ENCODE results near the gene EXTL2. TPM values are rescaled to one million over a fixed set of nuclear protein-coding genes. Genes with fewer than 3 reads are reported as not detected.

EXTL2 gene
- total RNA-seq, 1 experiment from 2014 or later: 37.9 TPM

- no peak overlapping the region for H2BK5ac ChIP-seq (ENCODE audit: insufficient read length, low read length)
- Mint-ChIP-seq H3K27ac (0 out of 7 replicates have a peak overlapping the region, but pooled peaks of 1 of the 3 experiments have one; percentile 17), H3K36me3 (ENCODE audit: insufficient read depth in 1 of 3, low read depth in 3 of 3) (peaks cover 43 to 50% (median 45%) of the 10 kb centered on the region in 3 experiments), H3K4me3 (no peak overlapping the region), H3K27me3 (ENCODE audit: low read depth) (no peaks in the 10 kb centered on the region), H3K9me3 (peaks cover 4 to 6% of the 10 kb centered on the region in 2 experiments; a peak in 3 of 5 replicates), H3K4me1 (no peaks in the 10 kb centered on the region; a peak in 1 of 4 replicates)
- no CpG with 5 or more reads among the region's 9 CpGs for WGBS (ENCODE audit: extremely low coverage, insufficient read length, low lambda C conversion rate)
- H3K56ac ChIP-seq (ENCODE audit: insufficient read length, low read depth, low read length): no peak overlapping the region
- no peaks in the 10 kb centered on the region for H3K9me3 ChIP-seq (ENCODE audit: control insufficient read depth, low read depth, low read length)
- no peak overlapping the region for H2BK120ac ChIP-seq (ENCODE audit: low read depth, low read length, poor library complexity, severe bottlenecking)
- H3K14ac ChIP-seq (ENCODE audit: insufficient read depth, low read length): no peak overlapping the region
- no peak overlapping the region for H2BK12ac ChIP-seq (ENCODE audit: insufficient read length, low read depth, low read length)
- H3K9ac ChIP-seq (ENCODE audit: extremely low read depth, insufficient read length, low read length): no peak overlapping the region
- H4K8ac ChIP-seq (replicated peaks; ENCODE audit: insufficient read length, low read depth, low read length): no peak overlapping the region
- H3K27me3 ChIP-seq (ENCODE audit: insufficient read depth, low read length): no peaks in the 10 kb centered on the region
- H3K79me1 ChIP-seq (ENCODE audit: insufficient read depth, low read depth, low read length, poor library complexity, severe bottlenecking): no peaks in the 10 kb centered on the region
- no peak overlapping the region for H4K91ac ChIP-seq (ENCODE audit: insufficient read length, low read depth, low read length)
- TF ChIP-seq, protein P1, sequence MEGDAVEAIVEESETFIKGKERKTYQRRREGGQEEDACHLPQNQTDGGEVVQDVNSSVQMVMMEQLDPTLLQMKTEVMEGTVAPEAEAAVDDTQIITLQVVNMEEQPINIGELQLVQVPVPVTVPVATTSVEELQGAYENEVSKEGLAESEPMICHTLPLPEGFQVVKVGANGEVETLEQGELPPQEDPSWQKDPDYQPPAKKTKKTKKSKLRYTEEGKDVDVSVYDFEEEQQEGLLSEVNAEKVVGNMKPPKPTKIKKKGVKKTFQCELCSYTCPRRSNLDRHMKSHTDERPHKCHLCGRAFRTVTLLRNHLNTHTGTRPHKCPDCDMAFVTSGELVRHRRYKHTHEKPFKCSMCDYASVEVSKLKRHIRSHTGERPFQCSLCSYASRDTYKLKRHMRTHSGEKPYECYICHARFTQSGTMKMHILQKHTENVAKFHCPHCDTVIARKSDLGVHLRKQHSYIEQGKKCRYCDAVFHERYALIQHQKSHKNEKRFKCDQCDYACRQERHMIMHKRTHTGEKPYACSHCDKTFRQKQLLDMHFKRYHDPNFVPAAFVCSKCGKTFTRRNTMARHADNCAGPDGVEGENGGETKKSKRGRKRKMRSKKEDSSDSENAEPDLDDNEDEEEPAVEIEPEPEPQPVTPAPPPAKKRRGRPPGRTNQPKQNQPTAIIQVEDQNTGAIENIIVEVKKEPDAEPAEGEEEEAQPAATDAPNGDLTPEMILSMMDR (conservative IDR thresholded peaks at IDR 0.05): no peak
- no peak overlapping the region for H2AK5ac ChIP-seq (ENCODE audit: insufficient read length, low read length)
- no peak overlapping the region for H2AFZ ChIP-seq (ENCODE audit: low read length)
- no peak overlapping the region for H2BK15ac ChIP-seq (ENCODE audit: low read depth, low read length)
- no peak overlapping the region for H3K23ac ChIP-seq (ENCODE audit: insufficient read length, low read depth, low read length)
- H3K18ac ChIP-seq (ENCODE audit: insufficient read length, low read depth, low read length): no peak overlapping the region
- no peak for DNase-seq
- no peak overlapping the region for H2BK20ac ChIP-seq (ENCODE audit: low read depth, low read length, poor library complexity, severe bottlenecking)
- H3K4ac ChIP-seq (ENCODE audit: low read depth, low read length): no peak overlapping the region
- H4K5ac ChIP-seq (ENCODE audit: insufficient read length, low read depth, low read length): no peak overlapping the region
- no peak overlapping the region for H3T11ph ChIP-seq (ENCODE audit: low read length)
- H3K4me2 ChIP-seq (ENCODE audit: insufficient read depth, insufficient read length, low read length): no peak overlapping the region
- H3K79me2 ChIP-seq (ENCODE audit: insufficient read depth, low read length): no peaks in the 10 kb centered on the region
- no peaks in the 10 kb centered on the region for H4K20me1 ChIP-seq (ENCODE audit: control insufficient read depth, insufficient read depth, insufficient read length)
- no peak overlapping the region for H3K27ac ChIP-seq (ENCODE audit: insufficient read length, low read depth, low read length)
- H3K23me2 ChIP-seq (ENCODE audit: insufficient read length, low read depth, low read length, poor library complexity, severe bottlenecking): no peaks in the 10 kb centered on the region
- H3K4me1 ChIP-seq (ENCODE audit: insufficient read depth, low read length): no peaks in the 10 kb centered on the region
Observed at GRCh38 chr1:100941580-100942216, 47.1 kb upstream of the EXTL2 start.
